Measurements from ENCODE around the gene VSX2. TPM values are rescaled to one million over a fixed set of nuclear protein-coding genes. Genes with fewer than 3 reads are reported as not detected.

Gene VSX2
- total RNA-seq, 1 experiment from 2014 or later: not detected

DNA sequence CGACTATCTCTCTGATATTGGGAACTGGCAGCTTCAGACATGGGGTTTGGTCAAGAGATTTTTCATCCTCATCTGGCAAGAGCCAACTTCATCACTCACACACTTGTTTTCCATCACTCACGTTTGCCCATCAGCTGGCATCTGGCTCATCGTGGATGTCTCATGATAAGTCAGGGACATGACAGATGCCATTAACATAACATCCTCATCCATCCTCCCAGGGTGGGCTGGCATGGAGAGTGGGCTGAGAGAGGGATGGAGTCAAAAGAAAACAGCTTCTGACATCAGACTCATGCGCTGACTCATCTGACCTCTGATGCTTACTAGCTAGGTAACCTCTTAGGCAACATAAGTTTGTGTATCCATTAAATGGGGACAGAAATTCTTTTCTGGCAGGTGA lies 1.8 kb upstream of the VSX2 start:
- Mint-ChIP-seq H3K4me3 (no peak overlapping the region), H3K4me1 (peaks cover 19 to 20% of the 10 kb centered on the region in 2 experiments), H3K27ac (no peak overlapping the region), H3K36me3 (ENCODE audit: insufficient read depth in 1 of 3, low read depth in 3 of 3) (peaks cover 0 to under 1% (median 0%) of the 10 kb centered on the region in 3 experiments; a peak in 4 of 7 replicates), H3K9me3 (peaks cover 0 to 4% of the 10 kb centered on the region in 2 experiments; a peak in 4 of 5 replicates), H3K27me3 (ENCODE audit: low read depth) (peaks cover 94% of the 10 kb centered on the region)
- no peaks in the 10 kb centered on the region for H4K20me1 ChIP-seq (ENCODE audit: control insufficient read depth, insufficient read depth, insufficient read length)
- no peak overlapping the region for H3K14ac ChIP-seq (ENCODE audit: insufficient read depth, low read length)
- no peak for DNase-seq
- H2BK20ac ChIP-seq (ENCODE audit: low read depth, low read length, poor library complexity, severe bottlenecking): no peak overlapping the region
- H3T11ph ChIP-seq (ENCODE audit: low read length): no peak overlapping the region
- no peak overlapping the region for H2BK12ac ChIP-seq (ENCODE audit: insufficient read length, low read depth, low read length)
- no peak overlapping the region for H3K4me2 ChIP-seq (ENCODE audit: insufficient read depth, insufficient read length, low read length)
- H3K79me2 ChIP-seq (ENCODE audit: insufficient read depth, low read length): no peaks in the 10 kb centered on the region
- no peaks in the 10 kb centered on the region for H3K79me1 ChIP-seq (ENCODE audit: insufficient read depth, low read depth, low read length, poor library complexity, severe bottlenecking)
- H3K9me3 ChIP-seq (ENCODE audit: control insufficient read depth, low read depth, low read length): no peaks in the 10 kb centered on the region
- no peak overlapping the region for H4K5ac ChIP-seq (ENCODE audit: insufficient read length, low read depth, low read length)
- H3K27ac ChIP-seq (ENCODE audit: insufficient read length, low read depth, low read length): no peak overlapping the region
- H4K8ac ChIP-seq (replicated peaks; ENCODE audit: insufficient read length, low read depth, low read length): no peak overlapping the region
- H3K23me2 ChIP-seq (ENCODE audit: insufficient read length, low read depth, low read length, poor library complexity, severe bottlenecking): peaks cover 21% of the 10 kb centered on the region
- no peak overlapping the region for H3K56ac ChIP-seq (ENCODE audit: insufficient read length, low read depth, low read length)
- H2AFZ ChIP-seq (ENCODE audit: low read length): no peak overlapping the region
- TF ChIP-seq, protein P1, sequence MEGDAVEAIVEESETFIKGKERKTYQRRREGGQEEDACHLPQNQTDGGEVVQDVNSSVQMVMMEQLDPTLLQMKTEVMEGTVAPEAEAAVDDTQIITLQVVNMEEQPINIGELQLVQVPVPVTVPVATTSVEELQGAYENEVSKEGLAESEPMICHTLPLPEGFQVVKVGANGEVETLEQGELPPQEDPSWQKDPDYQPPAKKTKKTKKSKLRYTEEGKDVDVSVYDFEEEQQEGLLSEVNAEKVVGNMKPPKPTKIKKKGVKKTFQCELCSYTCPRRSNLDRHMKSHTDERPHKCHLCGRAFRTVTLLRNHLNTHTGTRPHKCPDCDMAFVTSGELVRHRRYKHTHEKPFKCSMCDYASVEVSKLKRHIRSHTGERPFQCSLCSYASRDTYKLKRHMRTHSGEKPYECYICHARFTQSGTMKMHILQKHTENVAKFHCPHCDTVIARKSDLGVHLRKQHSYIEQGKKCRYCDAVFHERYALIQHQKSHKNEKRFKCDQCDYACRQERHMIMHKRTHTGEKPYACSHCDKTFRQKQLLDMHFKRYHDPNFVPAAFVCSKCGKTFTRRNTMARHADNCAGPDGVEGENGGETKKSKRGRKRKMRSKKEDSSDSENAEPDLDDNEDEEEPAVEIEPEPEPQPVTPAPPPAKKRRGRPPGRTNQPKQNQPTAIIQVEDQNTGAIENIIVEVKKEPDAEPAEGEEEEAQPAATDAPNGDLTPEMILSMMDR (conservative IDR thresholded peaks at IDR 0.05): no peak
- no peak overlapping the region for H2BK120ac ChIP-seq (ENCODE audit: low read depth, low read length, poor library complexity, severe bottlenecking)
- no peak overlapping the region for H2AK5ac ChIP-seq (ENCODE audit: insufficient read length, low read length)
- no peak overlapping the region for H2BK5ac ChIP-seq (ENCODE audit: insufficient read length, low read length)
- H3K23ac ChIP-seq (ENCODE audit: insufficient read length, low read depth, low read length): no peak overlapping the region
- no peak overlapping the region for H3K4ac ChIP-seq (ENCODE audit: low read depth, low read length)
- H3K18ac ChIP-seq (ENCODE audit: insufficient read length, low read depth, low read length): no peak overlapping the region
- no peaks in the 10 kb centered on the region for H3K4me1 ChIP-seq (ENCODE audit: insufficient read depth, low read length)
- no CpG with 5 or more reads among the region's 4 CpGs for WGBS (ENCODE audit: extremely low coverage, insufficient read length, low lambda C conversion rate)
- H4K91ac ChIP-seq (ENCODE audit: insufficient read length, low read depth, low read length): no peak overlapping the region
- H3K27me3 ChIP-seq (ENCODE audit: insufficient read depth, low read length): peaks cover 51% of the 10 kb centered on the region
- no peak overlapping the region for H2BK15ac ChIP-seq (ENCODE audit: low read depth, low read length)
- no peak overlapping the region for H3K9ac ChIP-seq (ENCODE audit: extremely low read depth, insufficient read length, low read length)

Data from H9 (cell line).